Lung (tissue), 12 donors: ENCODE data around the gene NRG3. TPM values are rescaled to one million over a fixed set of nuclear protein-coding genes. Genes with fewer than 3 reads are reported as not detected.

Experiments
- ATAC-seq: fragments of 200-7000 bp; cut with Tn5 transposase; one replicate; pipeline ENCODE4 v1.9.1; 2020; ENCODE audit warnings: moderate number of reproducible peaks; ENCODE audit not compliant: insufficient read depth, low FRiP score
- DNase-seq, 3 donors: peaks; one replicate each; pipeline ENCODE4 v3.0.0-alpha.2; 2013 to 2017
- H3K27ac ChIP-seq, 2 donors: one replicate each; pipeline ENCODE4 v1.5.1; 2013; ENCODE audit warnings: mild to moderate bottlenecking in 2 of 2, moderate library complexity in 2 of 2, control low read depth in 1 of 2, inconsistent platforms in 1 of 2, low read depth in 1 of 2, low read length in 1 of 2
- H3K27me3 ChIP-seq, 3 donors: one replicate each; pipeline ENCODE4 v1.5.1; 2013; ENCODE audit warnings: low read length in 2 of 3; ENCODE audit not compliant: control insufficient read depth in 3 of 3, insufficient read depth in 3 of 3
- H3K36me3 ChIP-seq, 4 donors: one replicate each; pipeline ENCODE4 v1.5.1; 2013; ENCODE audit warnings: low read length in 4 of 4, mild to moderate bottlenecking in 1 of 4, moderate library complexity in 1 of 4; ENCODE audit not compliant: control insufficient read depth in 4 of 4, insufficient read depth in 4 of 4
- H3K4me1 ChIP-seq, 5 donors: one replicate each; pipeline ENCODE4 v1.5.1; 2013; ENCODE audit warnings: low read length in 5 of 5, mild to moderate bottlenecking in 2 of 5, moderate library complexity in 1 of 5; ENCODE audit not compliant: control insufficient read depth in 5 of 5, insufficient read depth in 5 of 5
- H3K4me3 ChIP-seq: one replicate; pipeline ENCODE4 v1.5.1; 2013; ENCODE audit warnings: mild to moderate bottlenecking, control low read depth, moderate library complexity
- H3K9ac ChIP-seq, 2 donors: one replicate each; pipeline ENCODE4 v1.5.1; 2013; ENCODE audit warnings: low read length in 2 of 2, control low read depth in 1 of 2; ENCODE audit not compliant: insufficient read depth in 1 of 2
- H3K9me3 ChIP-seq, 4 donors: one replicate each; pipeline ENCODE4 v1.5.1; 2013; ENCODE audit warnings: low read length in 3 of 4, mild to moderate bottlenecking in 1 of 4, moderate library complexity in 1 of 4; ENCODE audit not compliant: control insufficient read depth in 4 of 4, insufficient read depth in 3 of 4
- WGBS, 2 donors: extraction: QIAGEN DNeasy Blood & Tissue Kit; methylation state at CpG; one replicate each; pipeline ENCODE4 v1.1.7; 2013; 5-methylcytosine and 5-hydroxymethylcytosine counted together
- polyA plus RNA-seq, 2 donors: library from polyadenylated mRNA; stranded (reverse); fragments of 200-250 nt; gene quantifications; one replicate each; pipeline ENCODE4 v1.2.1, GENCODE V29; 2013
- total RNA-seq, 2 donors: library from RNA; depleted of rRNA in 1 of 2; stranded (reverse); fragments of >200 nt in 1 of 2; gene quantifications; one replicate each; pipeline ENCODE4 v1.2.1, GENCODE V29; 2014 to 2021
- TF ChIP-seq, protein P1 (sequence below): IDR thresholded peaks from 2 replicates; pipeline ENCODE4 v1.5.1; 2012; ENCODE audit warnings: mild to moderate bottlenecking; ENCODE audit errors: control extremely low read depth, extremely low read depth
- donor health status: control.
- donor health status: control.
- donor health status: Bipolar disorder and iron deficiency.
- donor health status: healthy.
- donor health status: DM: yes; HTN: yes; CAD: no.

The NRG3 gene
- total and polyA plus RNA-seq, 4 donors: 0.49 to 2.0 (median 0.84) TPM

DNA sequence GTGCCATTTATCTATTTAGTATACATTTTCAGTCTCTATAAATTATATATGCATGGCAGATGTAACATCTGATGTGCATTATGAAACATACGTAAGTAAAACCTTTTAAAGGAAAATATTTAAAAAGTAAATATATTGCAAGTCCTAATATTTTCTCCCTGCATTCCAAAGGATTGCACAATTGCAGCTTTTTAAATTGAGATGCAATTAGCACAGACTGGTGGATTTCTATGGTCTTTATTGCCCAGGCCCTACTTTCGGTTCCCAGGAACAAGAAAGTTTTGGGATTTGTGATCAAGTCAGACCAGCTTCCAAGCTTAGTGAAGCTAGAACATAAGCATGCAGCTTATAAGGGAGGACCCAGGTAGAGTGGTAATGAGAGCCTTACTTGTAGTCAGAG, 337.8 kb downstream of the NRG3 start:
- 44 to 81% methylated on average over 2 of the region's 2 CpGs for WGBS, 2 donors
- no peaks in the 10 kb centered on the region for H3K4me1 ChIP-seq
- peak in 1 of 3 donors; percentile 31 for DNase-seq
- no peaks in the 10 kb centered on the region for H3K9me3 ChIP-seq
- H3K4me3 ChIP-seq: no peak overlapping the region
- no peaks in the 10 kb centered on the region for H3K27me3 ChIP-seq
- no peaks in the 10 kb centered on the region for H3K36me3 ChIP-seq
- ATAC-seq: no peak
- no peak overlapping the region for H3K27ac ChIP-seq
- TF ChIP-seq, protein P1, sequence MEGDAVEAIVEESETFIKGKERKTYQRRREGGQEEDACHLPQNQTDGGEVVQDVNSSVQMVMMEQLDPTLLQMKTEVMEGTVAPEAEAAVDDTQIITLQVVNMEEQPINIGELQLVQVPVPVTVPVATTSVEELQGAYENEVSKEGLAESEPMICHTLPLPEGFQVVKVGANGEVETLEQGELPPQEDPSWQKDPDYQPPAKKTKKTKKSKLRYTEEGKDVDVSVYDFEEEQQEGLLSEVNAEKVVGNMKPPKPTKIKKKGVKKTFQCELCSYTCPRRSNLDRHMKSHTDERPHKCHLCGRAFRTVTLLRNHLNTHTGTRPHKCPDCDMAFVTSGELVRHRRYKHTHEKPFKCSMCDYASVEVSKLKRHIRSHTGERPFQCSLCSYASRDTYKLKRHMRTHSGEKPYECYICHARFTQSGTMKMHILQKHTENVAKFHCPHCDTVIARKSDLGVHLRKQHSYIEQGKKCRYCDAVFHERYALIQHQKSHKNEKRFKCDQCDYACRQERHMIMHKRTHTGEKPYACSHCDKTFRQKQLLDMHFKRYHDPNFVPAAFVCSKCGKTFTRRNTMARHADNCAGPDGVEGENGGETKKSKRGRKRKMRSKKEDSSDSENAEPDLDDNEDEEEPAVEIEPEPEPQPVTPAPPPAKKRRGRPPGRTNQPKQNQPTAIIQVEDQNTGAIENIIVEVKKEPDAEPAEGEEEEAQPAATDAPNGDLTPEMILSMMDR: no peak
- H3K9ac ChIP-seq: no peak overlapping the region

DNA sequence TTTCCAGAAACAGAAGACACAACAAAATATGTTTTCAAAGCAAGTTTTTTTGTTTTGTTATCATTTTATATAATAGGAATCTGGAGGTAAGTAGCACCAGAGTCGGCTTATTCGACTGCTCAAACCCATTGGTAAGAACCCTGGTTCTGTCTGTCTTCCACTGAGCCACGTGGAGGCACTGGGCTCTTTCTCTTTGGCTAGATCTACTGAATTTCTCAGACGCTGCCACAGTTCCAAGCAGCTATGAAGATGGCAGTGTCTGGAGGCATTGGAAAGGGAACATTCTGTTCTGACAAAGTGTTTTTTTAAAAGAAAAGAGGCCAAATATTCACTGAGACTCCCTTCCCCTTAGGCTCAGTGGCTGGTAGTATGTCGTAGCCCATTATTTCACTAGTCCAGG, 338.8 kb downstream of the NRG3 start:
- H3K9ac ChIP-seq: no peak overlapping the region
- H3K27me3 ChIP-seq: no peaks in the 10 kb centered on the region
- no peaks in the 10 kb centered on the region for H3K9me3 ChIP-seq
- ATAC-seq: no peak
- TF ChIP-seq, protein P1: no peak
- H3K36me3 ChIP-seq: no peaks in the 10 kb centered on the region
- no peak for DNase-seq
- H3K4me1 ChIP-seq: no peaks in the 10 kb centered on the region
- 86 to 88% methylated on average over 5 of the region's 5 CpGs for WGBS, 2 donors
- no peak overlapping the region for H3K4me3 ChIP-seq
- H3K27ac ChIP-seq: no peak overlapping the region

DNA sequence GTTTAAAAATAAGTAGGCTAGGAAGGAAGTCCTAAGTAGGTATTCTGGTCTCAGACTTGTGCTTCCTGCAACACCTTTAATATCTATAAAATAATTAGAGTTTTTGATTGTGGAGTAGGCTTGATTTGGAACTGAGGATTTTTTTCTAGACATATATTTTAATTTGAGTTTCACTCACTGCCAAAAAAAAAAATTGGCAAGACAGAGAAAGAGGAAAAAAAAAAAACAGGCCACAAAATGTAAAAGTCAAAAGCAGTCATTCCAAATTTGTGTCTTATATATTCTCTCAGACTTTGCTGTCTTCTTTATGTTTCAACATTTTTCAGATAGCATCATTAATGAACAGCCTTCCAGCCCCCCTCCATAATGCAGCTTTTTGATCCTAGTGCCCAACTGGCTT, 346.1 kb downstream of the NRG3 start:
- Histone ChIP-seq H3K27ac (no peak overlapping the region), H3K27me3 (no peaks in the 10 kb centered on the region), H3K4me1 (no peaks in the 10 kb centered on the region), H3K36me3 (no peaks in the 10 kb centered on the region), H3K9ac (no peak overlapping the region), H3K9me3 (no peaks in the 10 kb centered on the region), H3K4me3 (no peak overlapping the region)
- TF ChIP-seq, protein P1: no peak
- DNase-seq (no peak), ATAC-seq (no peak)

DNA sequence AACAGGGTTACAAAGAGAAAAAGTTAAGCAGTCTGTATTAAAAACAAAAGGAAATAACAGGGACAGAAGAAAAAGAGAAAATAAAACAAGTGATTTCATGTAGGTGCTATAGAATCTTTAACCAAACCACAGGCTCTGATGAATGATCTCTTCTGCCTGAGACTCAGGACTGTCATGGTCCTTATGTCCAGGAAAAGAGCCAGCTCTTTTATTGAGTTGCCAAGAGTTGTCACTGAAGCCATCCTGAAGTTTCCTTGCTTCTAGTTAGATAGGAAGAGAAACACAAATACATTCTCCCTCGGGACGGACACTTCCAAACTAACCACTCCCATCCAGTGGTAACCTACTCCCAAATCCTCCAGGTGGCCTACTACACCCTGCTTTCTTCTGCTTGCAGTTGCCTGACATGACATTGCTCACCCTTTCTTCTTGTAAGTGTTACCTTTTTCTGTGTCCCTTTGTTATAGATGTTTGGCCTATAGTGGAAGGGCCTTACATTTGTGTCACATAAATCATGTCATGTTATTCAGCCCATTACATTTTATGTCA, 346.7 kb downstream of the NRG3 start:
- H3K27me3 ChIP-seq: no peaks in the 10 kb centered on the region
- H3K4me3 ChIP-seq: no peak overlapping the region
- H3K27ac ChIP-seq: no peak overlapping the region
- TF ChIP-seq, protein P1: no peak
- H3K9me3 ChIP-seq: no peaks in the 10 kb centered on the region
- 40 to 52% methylated on average over 2 of the region's 2 CpGs for WGBS, 2 donors
- H3K9ac ChIP-seq: no peak overlapping the region
- ATAC-seq: peak; percentile 53
- H3K4me1 ChIP-seq: no peaks in the 10 kb centered on the region
- no peaks in the 10 kb centered on the region for H3K36me3 ChIP-seq
- DNase-seq: no peak
